Loucy (cell line): ENCODE data around the gene SQSTM1.

ENCODE experiments used
- CTCF ChIP-seq: fragments of 200-600 bp; sonication (generic); conservative IDR thresholded peaks from 2 replicates; pipeline ENCODE4 v1.5.1; 2014; ENCODE audit warnings: mild to moderate bottlenecking, antibody characterized with exemption, low read length
- EZH2phosphoT487 ChIP-seq: fragments of 200-600 bp; IDR thresholded peaks from 2 replicates; pipeline ENCODE4 v1.6.1; 2018; ENCODE audit warnings: antibody characterized with exemption, mild to moderate bottlenecking, moderate library complexity, borderline replicate concordance

DNA sequence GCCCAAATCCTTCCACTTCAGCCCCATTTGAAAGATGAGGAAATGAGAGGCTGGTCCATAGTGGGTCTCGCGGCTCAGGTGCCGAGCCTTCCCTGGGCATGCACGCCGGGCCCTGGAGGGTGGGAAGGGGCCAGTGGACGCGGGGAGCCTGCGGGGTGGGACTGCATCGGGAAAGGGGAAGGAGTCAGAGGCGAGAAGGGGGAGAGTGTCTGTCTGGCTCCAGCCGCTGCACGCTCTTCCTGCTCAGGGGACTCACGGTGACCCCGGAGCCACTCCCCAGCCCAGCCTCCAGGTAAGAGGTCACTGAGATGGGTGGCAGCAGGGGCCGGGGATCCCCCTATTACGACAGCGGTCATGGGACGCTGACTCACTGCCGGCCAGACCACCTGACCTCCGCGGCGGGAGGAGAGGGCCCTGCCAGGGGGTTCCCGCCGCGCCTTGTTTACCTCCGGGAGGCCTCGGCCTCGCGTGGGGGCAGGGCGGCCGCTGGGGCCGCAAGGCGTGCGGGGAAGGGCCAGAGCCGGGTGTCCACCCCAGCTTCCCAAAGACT lies 1.9 kb upstream of the SQSTM1 start:
- TF ChIP-seq CTCF (no peak), EZH2phosphoT487 (no peak)
